Loucy (cell line): ENCODE data around the gene GPR18.

Experiments used
- H2AFZ ChIP-seq: fragments of 200-600 bp; sonication (generic); 2 replicates; pipeline ENCODE4 v1.6.0; 2016; ENCODE audit warnings: antibody characterized with exemption, mild to moderate bottlenecking, low read length, moderate library complexity
- H3F3A ChIP-seq: fragments of 200-600 bp; 2 replicates; pipeline ENCODE4 v1.6.0; 2016; ENCODE audit warnings: antibody characterized with exemption, low read depth, mild to moderate bottlenecking
- H3K27me3 ChIP-seq: fragments of 200-600 bp; sonication (generic); 2 replicates; pipeline ENCODE4 v1.6.1; 2014; ENCODE audit warnings: low read length, mild to moderate bottlenecking; ENCODE audit not compliant: insufficient read depth, poor library complexity, severe bottlenecking
- H3K36me3 ChIP-seq: fragments of 200-600 bp; sonication (generic); 2 replicates; pipeline ENCODE4 v1.6.1; 2016; ENCODE audit warnings: low read length; ENCODE audit not compliant: insufficient read depth
- H3K4me1 ChIP-seq: fragments of 200-600 bp; sonication (generic); 2 replicates; pipeline ENCODE4 v1.5.1; 2014; ENCODE audit warnings: low read length, mild to moderate bottlenecking; ENCODE audit not compliant: insufficient read depth, poor library complexity, severe bottlenecking
- H3K4me2 ChIP-seq: fragments of 200-600 bp; sonication (generic); 2 replicates; pipeline ENCODE4 v1.6.0; 2014; ENCODE audit warnings: antibody characterized with exemption, low read length, low read depth, mild to moderate bottlenecking; ENCODE audit not compliant: poor library complexity, severe bottlenecking
- H3K4me3 ChIP-seq: fragments of 200-600 bp; sonication (generic); 2 replicates; pipeline ENCODE4 v1.5.1; 2014; ENCODE audit warnings: low read length, mild to moderate bottlenecking, mixed read lengths; ENCODE audit not compliant: poor library complexity, severe bottlenecking
- H3K79me2 ChIP-seq: fragments of 200-600 bp; sonication (generic); 2 replicates; pipeline ENCODE4 v1.6.1; 2014; ENCODE audit warnings: low read length; ENCODE audit not compliant: insufficient read depth
- H3K9ac ChIP-seq: fragments of 200-600 bp; sonication (generic); 2 replicates; pipeline ENCODE4 v1.6.0; 2014; ENCODE audit warnings: mild to moderate bottlenecking, low read depth, low read length, moderate library complexity; ENCODE audit not compliant: poor library complexity, severe bottlenecking
- H3K9me2 ChIP-seq: fragments of 200-600 bp; sonication (generic); replicated peaks from 2 replicates; pipeline ENCODE4 v1.6.1; 2016; ENCODE audit warnings: low read depth, low read length, mixed read lengths
- H3K9me3 ChIP-seq: fragments of 200-600 bp; sonication (generic); 2 replicates; pipeline ENCODE4 v1.6.1; 2014; ENCODE audit warnings: mild to moderate bottlenecking, antibody characterized with exemption, low read length, low read depth; ENCODE audit not compliant: insufficient read depth
- H4K20me1 ChIP-seq: fragments of 200-600 bp; sonication (generic); 2 replicates; pipeline ENCODE4 v1.6.0; 2014; ENCODE audit warnings: antibody characterized with exemption, low read length, mild to moderate bottlenecking; ENCODE audit not compliant: insufficient read depth, poor library complexity, severe bottlenecking
- CTCF ChIP-seq: fragments of 200-600 bp; sonication (generic); conservative IDR thresholded peaks from 2 replicates; pipeline ENCODE4 v1.5.1; 2014; ENCODE audit warnings: mild to moderate bottlenecking, antibody characterized with exemption, low read length
- EZH2phosphoT487 ChIP-seq: fragments of 200-600 bp; IDR thresholded peaks from 2 replicates; pipeline ENCODE4 v1.6.1; 2018; ENCODE audit warnings: antibody characterized with exemption, mild to moderate bottlenecking, moderate library complexity, borderline replicate concordance

Gene GPR18

GRCh38 chr13:99271249-99271648, 13.1 kb upstream of the GPR18 start:
- Histone ChIP-seq H3K4me3 (no peak overlapping the region), H3K36me3 (peaks cover 11% of the 10 kb centered on the region; the same call in 1 of the 2 replicates), H3K79me2 (peaks cover 59% of the 10 kb centered on the region), H2AFZ (no peak overlapping the region), H3K27me3 (no peaks in the 10 kb centered on the region), H3K4me2 (no peak overlapping the region), H3F3A (peaks cover 2% of the 10 kb centered on the region; the same call in 1 of the 2 replicates), H3K9ac (no peak overlapping the region), H3K9me3 (no peaks in the 10 kb centered on the region), H3K4me1 (peaks cover 22% of the 10 kb centered on the region), H3K9me2 (no peaks in the 10 kb centered on the region), H4K20me1 (peaks cover 8% of the 10 kb centered on the region)
- TF ChIP-seq EZH2phosphoT487 (no peak), CTCF (no peak)

GRCh38 chr13:99270518-99270917, 12.3 kb upstream of the GPR18 start:
- H3K36me3 ChIP-seq = peaks cover 13% of the 10 kb centered on the region; the same call in 1 of the 2 replicates
- H3F3A ChIP-seq = peaks cover 2% of the 10 kb centered on the region; the same call in 1 of the 2 replicates
- H3K4me2 ChIP-seq = no peak overlapping the region
- H3K27me3 ChIP-seq = no peaks in the 10 kb centered on the region
- H3K9ac ChIP-seq = no peak overlapping the region
- no peak overlapping the region for H3K4me3 ChIP-seq
- peaks cover 10% of the 10 kb centered on the region for H4K20me1 ChIP-seq
- H3K4me1 ChIP-seq = peaks cover 15% of the 10 kb centered on the region
- no peak overlapping the region for H2AFZ ChIP-seq
- no peaks in the 10 kb centered on the region for H3K9me3 ChIP-seq
- TF ChIP-seq EZH2phosphoT487 = no peak
- no peak for TF ChIP-seq CTCF
- H3K9me2 ChIP-seq = no peaks in the 10 kb centered on the region
- peaks cover 54% of the 10 kb centered on the region; the same call in 1 of the 2 replicates for H3K79me2 ChIP-seq

GRCh38 chr13:99269627-99270241, 11.6 kb upstream of the GPR18 start:
- Histone ChIP-seq H4K20me1 (peaks cover 17% of the 10 kb centered on the region), H3K9me3 (no peaks in the 10 kb centered on the region), H3K9ac (no peak overlapping the region), H3K27me3 (no peaks in the 10 kb centered on the region), H3F3A (peaks cover under 1% of the 10 kb centered on the region; the same call in 1 of the 2 replicates), H3K79me2 (peaks cover 61% of the 10 kb centered on the region; the same call in 1 of the 2 replicates), H3K4me1 (peaks cover 13% of the 10 kb centered on the region), H3K36me3 (peaks cover 16% of the 10 kb centered on the region; the same call in 1 of the 2 replicates), H3K4me3 (no peak overlapping the region), H3K4me2 (no peak overlapping the region), H2AFZ (no peak overlapping the region), H3K9me2 (no peaks in the 10 kb centered on the region)
- peak; percentile 86 for TF ChIP-seq CTCF
- TF ChIP-seq EZH2phosphoT487 = no peak
